HUES48 (cell line): ENCODE results near the gene MTERF4.

ENCODE experiments used
- H3K27ac ChIP-seq: one replicate; pipeline ENCODE4 v1.7.0; 2013; ENCODE audit warnings: low read depth, low read length, inconsistent platforms
- H3K27me3 ChIP-seq: 2 replicates; pipeline ENCODE4 v1.6.1; 2013; ENCODE audit warnings: mild to moderate bottlenecking, low read length; ENCODE audit not compliant: control insufficient read depth, insufficient read depth
- H3K36me3 ChIP-seq: 2 replicates; pipeline ENCODE4 v1.6.1; 2013; ENCODE audit warnings: low read length; ENCODE audit not compliant: control insufficient read depth, insufficient read depth
- H3K4me1 ChIP-seq: 2 replicates; pipeline ENCODE4 v1.6.1; 2013; ENCODE audit warnings: mild to moderate bottlenecking, low read length; ENCODE audit not compliant: control insufficient read depth, insufficient read depth
- H3K4me3 ChIP-seq: 2 replicates; pipeline ENCODE4 v1.5.1; 2013; ENCODE audit warnings: mild to moderate bottlenecking, low read depth, low read length
- H3K9ac ChIP-seq: 2 replicates; pipeline ENCODE4 v1.6.1; 2013; ENCODE audit warnings: mild to moderate bottlenecking, low read depth, low read length, moderate library complexity
- H3K9me3 ChIP-seq: 2 replicates; pipeline ENCODE4 v1.6.1; 2013; ENCODE audit warnings: low read length; ENCODE audit not compliant: control insufficient read depth, insufficient read depth

MTERF4 gene

GRCh38 chr2:241073166-241074064 lies 28.7 kb downstream of the MTERF4 start:
- Histone ChIP-seq H3K9ac (no peak overlapping the region), H3K4me3 (no peak overlapping the region), H3K4me1 (no peaks in the 10 kb centered on the region), H3K27ac (no peak overlapping the region), H3K36me3 (no peaks in the 10 kb centered on the region), H3K9me3 (no peaks in the 10 kb centered on the region), H3K27me3 (no peaks in the 10 kb centered on the region)

GRCh38 chr2:241072553-241073165 lies 29.4 kb downstream of the MTERF4 start:
- no peaks in the 10 kb centered on the region for H3K9me3 ChIP-seq
- no peaks in the 10 kb centered on the region for H3K36me3 ChIP-seq
- H3K9ac ChIP-seq, result no peak overlapping the region
- no peak overlapping the region for H3K27ac ChIP-seq
- H3K4me1 ChIP-seq, result no peaks in the 10 kb centered on the region
- H3K27me3 ChIP-seq, result no peaks in the 10 kb centered on the region
- H3K4me3 ChIP-seq, result no peak overlapping the region

- Histone ChIP-seq H3K36me3 (no peaks in the 10 kb centered on the region), H3K27me3 (no peaks in the 10 kb centered on the region), H3K9ac (no peak overlapping the region), H3K4me1 (no peaks in the 10 kb centered on the region), H3K27ac (no peak overlapping the region), H3K4me3 (no peak overlapping the region), H3K9me3 (no peaks in the 10 kb centered on the region)
Observed at GRCh38 chr2:241072151-241072550, 29.9 kb downstream of the MTERF4 start.

- Histone ChIP-seq H3K27ac (no peak overlapping the region), H3K36me3 (no peaks in the 10 kb centered on the region), H3K4me3 (no peak overlapping the region), H3K9me3 (no peaks in the 10 kb centered on the region), H3K4me1 (no peaks in the 10 kb centered on the region), H3K27me3 (no peaks in the 10 kb centered on the region), H3K9ac (no peak overlapping the region)
Observed at GRCh38 chr2:241071677-241072111, 30.4 kb downstream of the MTERF4 start.

GRCh38 chr2:241070811-241071676 lies 31.0 kb downstream of the MTERF4 start:
- Histone ChIP-seq H3K4me3 (no peak overlapping the region), H3K27me3 (no peaks in the 10 kb centered on the region), H3K27ac (no peak overlapping the region), H3K9ac (no peak overlapping the region), H3K9me3 (no peaks in the 10 kb centered on the region), H3K36me3 (no peaks in the 10 kb centered on the region), H3K4me1 (no peaks in the 10 kb centered on the region)

GRCh38 chr2:241070361-241070760 lies 31.7 kb downstream of the MTERF4 start:
- Histone ChIP-seq H3K36me3 (no peaks in the 10 kb centered on the region), H3K27ac (no peak overlapping the region), H3K9ac (no peak overlapping the region), H3K4me1 (no peaks in the 10 kb centered on the region), H3K27me3 (no peaks in the 10 kb centered on the region), H3K9me3 (no peaks in the 10 kb centered on the region), H3K4me3 (no peak overlapping the region)

GRCh38 chr2:241069821-241070281 lies 32.2 kb downstream of the MTERF4 start:
- no peaks in the 10 kb centered on the region for H3K4me1 ChIP-seq
- no peak overlapping the region for H3K27ac ChIP-seq
- no peaks in the 10 kb centered on the region for H3K9me3 ChIP-seq
- no peak overlapping the region for H3K9ac ChIP-seq
- no peak overlapping the region for H3K4me3 ChIP-seq
- no peaks in the 10 kb centered on the region for H3K36me3 ChIP-seq
- no peaks in the 10 kb centered on the region for H3K27me3 ChIP-seq

- Histone ChIP-seq H3K9ac (no peak overlapping the region), H3K4me1 (no peaks in the 10 kb centered on the region), H3K27ac (no peak overlapping the region), H3K27me3 (no peaks in the 10 kb centered on the region), H3K9me3 (no peaks in the 10 kb centered on the region), H3K36me3 (no peaks in the 10 kb centered on the region), H3K4me3 (no peak overlapping the region)
Observed at GRCh38 chr2:241068942-241069810, 32.9 kb downstream of the MTERF4 start.

- Histone ChIP-seq H3K9me3 (no peaks in the 10 kb centered on the region), H3K27me3 (no peaks in the 10 kb centered on the region), H3K4me3 (no peak overlapping the region), H3K36me3 (no peaks in the 10 kb centered on the region), H3K27ac (no peak overlapping the region), H3K9ac (no peak overlapping the region), H3K4me1 (peaks cover 1% of the 10 kb centered on the region; the same call in 1 of the 2 replicates)
Observed at GRCh38 chr2:241068136-241068941, 33.7 kb downstream of the MTERF4 start.
